ENCODE data around the gene PIEZO1.
"Not testable (repeated sequence)": the region's sequence is repeated elsewhere in the genome, so short reads cannot be mapped to it uniquely, and the experiment has no call there.

PIEZO1 gene

GRCh38 chr16:88785106-88785924 lies at the start of gene PIEZO1:
Gene PIEZO1 (minus strand): TSS chr16:88785220. CDS start chr16:88784964, 256 bp downstream.
- peak; percentile 80 to 82 for DNase-seq

DNA sequence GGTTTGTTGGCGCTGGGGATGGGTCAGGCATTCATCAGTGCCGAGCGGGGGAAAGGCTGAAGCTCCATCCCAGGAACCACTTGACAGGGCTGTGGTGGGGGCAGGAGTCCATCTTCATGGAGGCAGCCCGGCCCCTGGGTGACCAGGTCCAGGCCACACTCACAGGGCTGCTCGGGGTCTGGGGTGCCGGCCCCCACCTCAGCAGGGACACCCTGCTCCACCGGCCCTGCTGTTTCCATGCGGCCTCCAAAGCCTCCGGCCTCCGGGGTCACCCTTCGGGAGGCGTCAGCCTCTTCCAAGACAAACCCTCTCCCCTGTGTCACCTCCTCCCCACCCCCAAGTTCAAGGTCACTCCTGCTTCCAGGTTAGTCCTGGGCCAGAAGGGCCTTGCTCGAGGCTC lies 49.6 kb upstream of the PIEZO1 start:
- no peak for DNase-seq

DNA sequence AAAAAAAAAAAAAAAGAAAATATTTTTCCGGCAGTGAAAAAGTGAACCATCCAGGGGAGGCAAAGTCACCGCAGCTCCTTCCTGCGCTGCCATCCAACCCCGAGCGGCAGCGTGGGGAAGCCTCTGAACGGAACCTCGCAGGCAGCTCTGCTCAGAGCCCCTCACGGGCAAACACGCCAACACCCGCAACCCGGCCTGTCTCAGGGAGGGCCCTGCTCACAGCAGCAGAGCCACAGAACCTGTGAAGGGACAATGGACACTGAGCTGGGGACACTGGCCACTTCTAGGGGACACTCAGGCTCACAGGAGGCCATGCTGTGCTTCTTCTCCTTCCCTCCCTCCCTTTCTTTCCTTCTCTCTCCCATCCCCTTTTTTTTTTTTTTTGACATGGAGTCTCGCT lies 48.1 kb upstream of the PIEZO1 start:
- no peak for DNase-seq

DNA sequence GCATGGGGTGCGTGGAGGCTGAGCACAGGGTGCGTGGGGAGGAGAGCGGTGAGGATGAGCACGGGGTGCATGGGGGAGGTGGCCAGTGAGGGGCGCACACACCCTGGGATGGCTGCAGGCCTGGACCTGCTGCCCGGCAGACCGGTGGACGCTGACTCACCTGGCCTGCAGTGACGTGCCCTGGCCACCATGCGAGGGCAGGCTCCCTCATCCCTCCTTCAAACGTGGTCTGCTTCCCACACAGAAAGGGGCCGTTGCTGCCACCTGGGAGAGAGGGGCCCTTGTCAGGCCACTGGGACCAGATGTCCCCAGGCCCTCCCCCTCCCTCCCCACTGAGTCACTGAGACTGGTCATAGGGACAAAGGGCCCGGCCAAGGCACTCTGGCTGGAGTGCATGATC lies 46.8 kb upstream of the PIEZO1 start:
- no peak for DNase-seq

- no peak for DNase-seq
Observed at GRCh38 chr16:88830783-88831182, 45.8 kb upstream of the PIEZO1 start.

- DNase-seq, result no peak
Observed at GRCh38 chr16:88830258-88830657, 45.2 kb upstream of the PIEZO1 start.

GRCh38 chr16:88828711-88829110 lies 43.7 kb upstream of the PIEZO1 start:
- DNase-seq, result no peak

- DNase-seq, result no peak
Observed at GRCh38 chr16:88827727-88828126, 42.7 kb upstream of the PIEZO1 start.

DNA sequence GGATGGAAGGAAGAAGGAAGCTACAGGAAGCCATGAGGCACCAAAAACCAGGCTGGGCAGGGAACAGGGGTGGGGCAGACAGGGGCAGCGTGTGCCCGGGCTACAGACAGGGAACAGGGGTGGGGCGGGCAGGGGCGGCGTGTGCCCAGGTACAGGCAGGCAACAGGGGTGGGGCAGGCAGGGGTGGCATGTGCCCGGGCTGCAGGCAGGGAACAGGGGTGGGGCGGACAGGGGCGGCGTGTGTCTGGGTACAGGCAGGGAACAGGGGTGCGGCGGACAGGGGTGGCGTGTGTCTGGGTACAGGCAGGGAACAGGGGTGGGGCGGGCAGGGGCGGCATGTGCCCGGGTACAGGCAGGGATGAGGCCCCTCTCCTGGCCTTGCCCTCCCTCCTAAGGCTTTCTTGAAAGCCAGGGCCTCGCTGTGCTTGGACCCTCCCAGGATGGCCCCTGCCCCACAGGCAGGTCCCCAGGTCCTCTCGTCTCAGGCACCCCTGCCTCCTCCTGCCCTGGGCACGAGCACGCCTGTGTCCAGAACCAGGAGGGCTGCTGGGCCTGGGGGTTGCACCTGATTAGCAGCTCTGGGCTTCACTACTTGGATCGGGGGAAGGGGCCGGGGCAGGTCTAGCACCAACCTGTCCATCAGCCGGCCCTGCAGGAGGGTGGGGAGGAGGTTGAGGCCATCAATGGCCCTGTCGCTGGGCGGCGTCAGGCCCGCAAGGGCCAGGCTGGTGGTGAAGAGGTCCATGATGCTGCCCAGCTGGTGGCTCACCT lies 41.2 kb upstream of the PIEZO1 start:
- no peak for DNase-seq

GRCh38 chr16:88825146-88825545 lies 40.1 kb upstream of the PIEZO1 start:
- no peak for DNase-seq

DNA sequence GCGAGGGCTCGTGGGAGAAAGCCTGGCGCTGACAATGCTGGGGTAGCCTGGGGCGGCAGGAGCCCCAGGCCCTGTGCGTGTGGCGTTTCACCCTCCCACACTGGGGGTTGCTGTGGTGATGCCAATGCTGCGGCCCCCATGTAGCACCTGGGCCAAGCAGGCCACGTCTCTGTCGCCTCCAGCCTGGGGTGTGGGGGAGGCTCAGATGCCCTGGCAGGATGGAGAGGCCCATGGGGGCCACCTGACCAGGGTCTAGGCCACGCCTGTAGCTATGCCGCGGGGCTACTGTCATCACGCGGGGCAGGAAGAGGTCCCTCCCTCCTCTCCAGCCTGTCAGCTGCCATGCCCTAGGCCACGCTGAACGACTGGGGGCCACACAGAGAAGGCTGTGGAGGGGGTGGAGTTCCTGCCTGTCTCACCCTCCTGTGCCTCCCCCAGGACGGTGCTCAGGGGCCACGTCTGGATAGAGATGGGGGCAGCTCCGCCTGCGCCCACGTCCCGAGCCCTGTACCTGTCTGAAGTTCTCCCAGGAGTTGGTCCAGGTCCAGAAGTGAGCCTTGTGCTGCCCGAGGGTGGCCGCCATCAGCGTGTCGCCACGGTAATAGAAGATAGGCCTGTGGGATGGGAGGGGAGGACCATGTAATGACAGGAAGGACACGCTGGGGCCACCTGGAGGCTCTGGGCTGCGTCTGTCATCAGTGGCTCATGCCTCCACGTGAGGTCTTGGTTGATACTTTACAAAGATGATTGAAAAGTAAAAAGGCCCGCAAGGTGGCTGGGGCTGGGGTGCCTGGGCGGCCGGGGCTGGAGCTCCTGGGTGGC lies 39.4 kb upstream of the PIEZO1 start:
- no peak for DNase-seq

- DNase-seq, result not testable (repeated sequence)
Observed at GRCh38 chr16:88823646-88824045, 38.6 kb upstream of the PIEZO1 start.

DNA sequence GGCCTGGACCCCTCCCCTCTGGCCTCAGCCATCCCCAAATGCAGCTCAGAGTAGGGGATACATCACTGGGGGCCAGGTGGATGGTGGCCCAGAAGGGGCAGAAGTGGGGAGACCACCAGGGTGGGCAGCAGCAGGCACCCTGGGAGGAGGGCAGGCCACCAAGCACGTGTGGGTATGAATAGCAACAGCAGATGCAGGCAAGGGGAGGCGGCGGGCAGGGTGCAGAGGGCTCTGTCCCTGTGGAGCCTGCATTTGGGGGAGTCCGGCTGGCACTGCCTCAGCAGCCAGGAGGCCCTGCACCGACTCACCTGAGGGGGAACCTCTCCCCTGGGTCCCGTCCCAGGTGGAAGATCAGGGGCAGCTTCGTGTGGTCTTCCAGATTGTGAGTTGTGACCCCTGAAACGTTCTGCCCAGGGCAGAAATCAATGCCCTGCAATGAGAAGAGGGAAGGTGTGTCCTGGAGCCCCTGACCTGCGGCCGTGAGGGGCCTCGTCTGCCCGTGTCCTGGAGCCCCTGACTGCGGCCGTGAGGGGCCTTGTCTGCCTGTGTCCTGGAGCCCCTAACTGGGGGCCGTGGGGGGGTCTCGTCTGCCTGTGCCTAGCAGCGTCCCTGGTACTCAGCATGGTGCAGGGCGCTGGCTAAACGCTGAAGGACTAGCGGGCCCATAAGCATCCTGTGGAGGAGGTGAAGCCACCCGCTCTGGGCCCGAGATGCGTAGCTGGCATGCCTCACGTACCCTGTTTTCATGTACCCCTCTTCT lies 37.4 kb upstream of the PIEZO1 start:
- no peak for DNase-seq

DNA sequence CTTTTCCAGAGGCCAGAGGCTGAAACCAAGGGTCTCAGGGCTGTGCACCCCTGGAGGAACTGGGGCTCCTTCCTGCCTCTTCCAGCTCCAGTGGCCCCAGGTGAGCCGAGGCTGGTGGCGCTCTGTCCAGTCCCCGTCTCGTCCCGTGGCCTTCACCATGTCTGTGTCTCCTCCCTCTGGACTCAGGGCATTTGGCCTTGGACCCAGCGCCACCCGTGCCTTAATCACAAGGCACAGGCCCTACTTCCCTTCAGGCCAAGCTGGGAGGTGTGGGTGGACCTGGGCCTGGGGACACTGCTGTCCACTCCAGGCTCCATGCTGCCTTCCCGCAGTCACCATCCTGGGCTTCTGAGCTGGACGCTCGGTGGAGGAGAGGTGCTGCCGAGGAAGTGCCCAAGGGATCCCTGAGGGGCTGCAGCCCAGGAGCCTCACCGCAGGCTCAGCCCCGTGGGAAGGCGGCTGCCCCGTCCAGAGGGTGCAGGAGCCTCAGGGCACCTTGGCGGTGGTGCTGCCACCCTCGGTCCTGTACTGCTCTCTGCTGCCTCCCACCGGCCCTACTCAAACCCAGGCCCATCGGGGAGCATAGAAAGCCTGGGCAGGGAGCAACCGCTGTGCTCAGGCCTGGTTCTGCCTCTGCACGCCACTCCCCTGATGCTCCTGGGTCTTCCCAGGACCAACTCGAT lies 36.3 kb upstream of the PIEZO1 start:
- DNase-seq, result no peak

DNA sequence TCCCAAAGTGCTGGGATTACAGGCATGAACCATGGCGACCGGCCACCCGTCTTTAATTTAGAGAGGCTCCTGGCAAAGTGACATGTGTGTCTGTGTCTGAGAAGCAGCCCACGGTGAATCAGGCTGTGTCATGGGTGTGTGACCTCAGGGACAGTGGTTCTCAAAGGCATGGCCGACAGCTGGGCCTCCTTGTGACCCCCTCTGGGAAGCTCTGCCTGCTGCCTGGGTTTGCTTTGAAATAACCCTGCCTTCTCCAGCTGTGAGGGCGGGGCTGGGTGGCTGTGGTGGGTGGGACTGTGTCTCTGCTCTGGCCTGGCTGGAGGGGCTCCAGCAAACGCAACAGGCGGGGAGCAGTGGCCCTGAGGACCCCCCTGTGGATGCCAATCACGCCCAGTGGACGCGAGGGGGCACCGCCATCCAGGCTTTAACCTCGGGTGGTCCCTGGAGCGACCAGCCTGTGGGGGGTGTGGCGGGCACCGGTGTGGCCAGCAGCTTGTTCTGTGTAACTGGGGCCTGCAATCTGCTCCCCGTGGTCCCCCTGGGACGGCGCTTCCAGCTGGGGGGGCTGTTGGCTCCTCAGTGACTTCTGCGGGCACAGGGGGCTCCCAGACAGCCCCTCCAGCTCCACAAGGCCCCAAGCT lies 35.5 kb upstream of the PIEZO1 start:
- DNase-seq, result no peak

DNA sequence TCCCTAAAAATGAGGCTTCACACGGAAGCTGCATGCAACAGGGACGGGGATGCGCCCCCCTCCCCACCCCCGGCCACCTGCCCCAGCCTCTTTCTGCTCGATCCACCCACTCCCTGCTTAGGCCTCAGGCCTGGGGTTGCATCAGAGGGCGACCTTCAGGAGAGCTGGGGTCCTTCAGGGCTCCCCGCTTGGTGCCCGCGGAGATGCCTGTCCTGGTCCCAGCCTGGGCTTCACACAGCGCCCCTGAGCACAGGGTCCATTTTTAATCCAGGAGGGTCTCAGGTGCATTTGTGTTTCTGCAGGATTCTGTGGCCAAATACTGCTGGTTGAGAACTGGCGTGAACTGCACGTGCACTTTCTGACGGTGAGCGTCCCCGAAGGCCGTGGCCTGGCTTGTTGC lies 34.1 kb upstream of the PIEZO1 start:
- no peak for DNase-seq

DNA sequence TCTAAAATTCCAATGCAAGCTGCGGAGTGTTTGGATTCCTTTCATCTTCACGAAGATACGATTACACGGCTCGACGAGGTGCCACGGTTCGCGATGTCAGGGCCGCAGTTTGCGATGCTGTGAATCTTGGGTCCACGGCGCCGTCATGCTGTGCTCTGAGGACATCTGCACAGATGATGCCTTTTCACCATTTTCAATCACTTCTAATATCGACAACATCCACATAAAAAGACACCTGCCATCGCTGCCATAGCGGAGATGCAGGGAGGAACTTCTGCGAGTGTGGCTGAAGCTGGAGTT lies 33.5 kb upstream of the PIEZO1 start:
- DNase-seq, result no peak

DNA sequence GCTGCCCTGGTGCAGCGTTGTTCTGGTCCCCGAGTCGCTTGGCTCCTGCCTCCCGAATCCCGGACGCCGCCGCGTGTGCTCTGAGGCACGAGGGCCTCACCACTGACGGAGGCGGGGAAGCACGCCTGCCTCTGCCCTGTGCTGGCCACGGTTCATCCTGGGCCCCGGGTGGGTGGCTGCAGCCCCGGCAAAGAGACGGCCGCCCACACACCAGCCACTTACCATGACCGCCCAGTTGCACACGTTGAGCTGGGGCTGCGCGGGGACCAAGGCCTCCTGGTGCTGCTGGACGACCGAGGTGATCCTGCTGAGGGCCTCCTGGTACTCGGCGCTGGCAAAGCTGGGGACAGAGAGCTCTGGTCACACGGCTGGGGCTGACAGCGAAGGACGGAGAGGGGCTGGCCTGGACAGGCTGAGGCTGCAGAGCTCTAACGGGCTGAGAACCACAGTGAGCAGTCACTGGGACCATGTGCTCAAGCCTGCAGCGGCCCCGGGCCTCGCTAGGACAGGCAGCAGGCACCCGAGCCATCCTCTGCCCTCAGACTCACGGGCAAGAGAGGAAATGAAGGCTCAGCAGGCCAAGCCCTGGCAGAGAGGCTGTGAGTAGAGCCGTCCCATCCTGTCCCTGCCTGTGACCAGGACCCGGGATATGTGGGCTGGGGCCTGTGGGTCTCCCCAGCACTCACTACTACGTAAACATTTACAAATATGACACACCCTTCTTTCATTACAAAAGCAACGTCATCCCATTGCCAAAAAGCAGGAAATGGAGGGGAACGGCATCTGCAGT lies 33.0 kb upstream of the PIEZO1 start:
- no peak for DNase-seq

- no peak for DNase-seq
Observed at GRCh38 chr16:88816736-88817535, 31.9 kb upstream of the PIEZO1 start.

All from stimulated activated CD4-positive, alpha-beta T cell treated with anti-CD3 and anti-CD28 coated beads, Interleukin-2, amount 100 ng/mL, for 24 hours (primary cell).